ENCODE results near the gene AP1B1.
A peak's percentile ranks its signal among the peaks of the same experiment; 100 is the strongest.

AP1B1 gene

DNA sequence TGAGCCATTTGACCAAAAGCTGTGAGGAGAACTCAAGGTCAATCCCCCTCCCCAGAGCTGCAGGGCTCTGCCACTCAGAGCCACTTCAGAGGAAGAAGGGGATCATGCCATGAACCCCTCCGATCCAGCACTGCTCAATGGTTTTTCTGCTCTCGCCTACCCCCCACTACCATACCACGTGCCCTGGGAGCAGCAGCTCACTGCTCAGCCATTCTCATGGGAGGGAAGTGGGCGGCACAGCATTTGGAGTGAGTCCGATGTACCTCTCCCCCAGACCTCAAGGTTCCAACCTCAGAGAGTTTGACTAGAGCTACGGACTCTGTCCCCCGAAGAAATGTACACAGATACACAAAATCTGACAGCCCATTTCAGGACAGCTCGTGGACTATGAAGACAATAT lies 34.5 kb downstream of the AP1B1 start:
- no peak for DNase-seq (ENCODE audit: extremely low spot score)
- CTCF ChIA-PET: no interaction called here
- POLR2A ChIA-PET: no interaction called here
- TF ChIP-seq ZNF384 (IDR thresholded peaks at IDR 0.05) (no peak), HDGF (IDR thresholded peaks at IDR 0.05; ENCODE audit: borderline replicate concordance) (no peak), FOXA1 (IDR thresholded peaks at IDR 0.05) (no peak), BHLHE40 (IDR thresholded peaks at IDR 0.05; ENCODE audit: borderline replicate concordance) (no peak), SP1 (IDR thresholded peaks at IDR 0.05) (no peak), L3MBTL2 (conservative IDR thresholded peaks at IDR 0.05) (no peak), ARNT (IDR thresholded peaks at IDR 0.05) (no peak), SUZ12 (IDR thresholded peaks at IDR 0.05) (no peak)

DNA sequence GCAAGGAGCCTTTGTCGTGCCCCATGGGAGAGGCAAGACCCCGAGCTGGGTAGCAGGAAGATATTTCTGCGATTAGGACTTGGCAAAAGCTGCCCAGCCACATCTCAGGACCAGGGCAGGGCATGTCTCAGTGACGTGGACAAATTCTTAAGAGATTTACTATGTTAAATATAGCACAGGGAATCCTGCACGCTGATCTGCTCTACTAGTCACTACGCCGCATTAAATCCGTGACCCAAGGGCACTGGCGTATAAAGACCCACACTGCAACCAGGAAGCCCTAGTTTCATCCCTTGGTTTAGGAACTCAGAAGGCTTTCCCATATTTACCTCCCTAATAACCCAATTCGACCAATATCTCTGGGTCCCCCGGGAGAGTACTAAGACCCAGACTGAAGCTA lies 35.1 kb downstream of the AP1B1 start:
- ChIA-PET POLR2A (no interaction called here), CTCF (no interaction called here)
- no peak for DNase-seq (ENCODE audit: extremely low spot score)
- TF ChIP-seq FOXM1 (IDR thresholded peaks at IDR 0.05; ENCODE audit: borderline replicate concordance) (no peak), CTBP1 (IDR thresholded peaks at IDR 0.05; ENCODE audit: borderline replicate concordance) (no peak), TARDBP (IDR thresholded peaks at IDR 0.05) (no peak), FOXK2 (IDR thresholded peaks at IDR 0.05) (no peak), SUZ12 (IDR thresholded peaks at IDR 0.05) (no peak), ZNF384 (IDR thresholded peaks at IDR 0.05) (no peak), LEF1 (IDR thresholded peaks at IDR 0.05; ENCODE audit: borderline replicate concordance) (no peak), SP1 (IDR thresholded peaks at IDR 0.05) (no peak), NFRKB (IDR thresholded peaks at IDR 0.05) (no peak), HDGF (IDR thresholded peaks at IDR 0.05; ENCODE audit: borderline replicate concordance) (no peak), ARNT (IDR thresholded peaks at IDR 0.05) (no peak), FOXA1 (IDR thresholded peaks at IDR 0.05) (no peak), L3MBTL2 (conservative IDR thresholded peaks at IDR 0.05) (no peak), ELF4 (IDR thresholded peaks at IDR 0.05) (no peak)
- TF ChIP-seq, protein P1, sequence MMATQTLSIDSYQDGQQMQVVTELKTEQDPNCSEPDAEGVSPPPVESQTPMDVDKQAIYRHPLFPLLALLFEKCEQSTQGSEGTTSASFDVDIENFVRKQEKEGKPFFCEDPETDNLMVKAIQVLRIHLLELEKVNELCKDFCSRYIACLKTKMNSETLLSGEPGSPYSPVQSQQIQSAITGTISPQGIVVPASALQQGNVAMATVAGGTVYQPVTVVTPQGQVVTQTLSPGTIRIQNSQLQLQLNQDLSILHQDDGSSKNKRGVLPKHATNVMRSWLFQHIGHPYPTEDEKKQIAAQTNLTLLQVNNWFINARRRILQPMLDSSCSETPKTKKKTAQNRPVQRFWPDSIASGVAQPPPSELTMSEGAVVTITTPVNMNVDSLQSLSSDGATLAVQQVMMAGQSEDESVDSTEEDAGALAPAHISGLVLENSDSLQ (IDR thresholded peaks at IDR 0.05): no peak

DNA sequence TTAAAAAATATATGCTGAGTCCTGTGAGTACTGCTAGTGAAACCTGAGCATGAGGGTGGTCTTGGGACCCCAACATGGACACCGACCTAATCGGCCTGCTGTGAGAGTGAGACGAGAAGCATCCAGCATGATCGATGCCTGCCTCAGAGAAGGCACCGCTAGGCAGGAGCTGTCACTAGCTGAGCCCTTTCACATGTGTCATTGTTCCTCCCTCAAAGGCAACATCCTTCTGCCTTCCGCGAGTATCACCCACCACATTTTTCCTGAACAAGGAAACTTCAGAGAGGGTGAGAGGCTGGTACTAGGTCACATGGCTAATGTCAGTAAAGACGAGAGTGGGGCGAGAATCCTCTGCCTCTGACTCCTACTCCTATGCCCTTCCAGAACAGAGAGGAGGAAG lies 35.6 kb downstream of the AP1B1 start:
- ChIA-PET CTCF (no interaction called here), POLR2A (no interaction called here)
- no peak for DNase-seq (ENCODE audit: extremely low spot score)
- TF ChIP-seq HDGF (IDR thresholded peaks at IDR 0.05; ENCODE audit: borderline replicate concordance): no peak
- TF ChIP-seq FOXA1 (IDR thresholded peaks at IDR 0.05): no peak
- TF ChIP-seq LEF1 (IDR thresholded peaks at IDR 0.05; ENCODE audit: borderline replicate concordance): no peak
- TF ChIP-seq ELF4 (IDR thresholded peaks at IDR 0.05): no peak
- TF ChIP-seq TARDBP (IDR thresholded peaks at IDR 0.05): no peak
- TF ChIP-seq BHLHE40 (IDR thresholded peaks at IDR 0.05; ENCODE audit: borderline replicate concordance): no peak
- no peak for TF ChIP-seq ZNF384 (IDR thresholded peaks at IDR 0.05)
- TF ChIP-seq CTBP1 (IDR thresholded peaks at IDR 0.05; ENCODE audit: borderline replicate concordance): no peak

DNA sequence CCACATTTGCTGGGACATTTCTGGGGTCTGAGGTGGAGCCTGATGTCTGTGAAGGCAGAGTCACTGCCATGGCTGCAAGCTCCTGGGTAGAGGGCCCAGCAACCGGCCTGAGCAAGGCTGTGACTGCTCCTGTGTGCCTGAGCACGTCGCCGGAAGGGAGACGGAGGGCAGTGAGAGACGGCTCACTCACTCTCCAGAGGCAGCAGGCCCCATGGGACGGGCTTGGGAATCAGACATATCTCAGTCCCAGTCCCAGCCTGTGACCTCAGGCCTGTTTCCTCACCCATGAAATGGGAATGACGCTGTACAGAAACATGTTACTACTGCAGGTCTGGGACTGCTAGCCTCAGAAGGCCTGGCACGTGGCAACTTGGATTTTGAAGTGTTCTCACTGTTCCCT lies 36.5 kb downstream of the AP1B1 start:
- ChIA-PET POLR2A (no interaction called here), CTCF (no interaction called here)
- TF ChIP-seq ARNT (IDR thresholded peaks at IDR 0.05) (no peak), FOXK2 (IDR thresholded peaks at IDR 0.05) (no peak), NFRKB (IDR thresholded peaks at IDR 0.05) (no peak), FOXM1 (IDR thresholded peaks at IDR 0.05; ENCODE audit: borderline replicate concordance) (no peak), L3MBTL2 (conservative IDR thresholded peaks at IDR 0.05) (no peak), ZNF384 (IDR thresholded peaks at IDR 0.05) (no peak), LEF1 (IDR thresholded peaks at IDR 0.05; ENCODE audit: borderline replicate concordance) (no peak), FOXA1 (IDR thresholded peaks at IDR 0.05) (no peak), BHLHE40 (IDR thresholded peaks at IDR 0.05; ENCODE audit: borderline replicate concordance) (no peak)
- no peak for DNase-seq (ENCODE audit: extremely low spot score)

DNA sequence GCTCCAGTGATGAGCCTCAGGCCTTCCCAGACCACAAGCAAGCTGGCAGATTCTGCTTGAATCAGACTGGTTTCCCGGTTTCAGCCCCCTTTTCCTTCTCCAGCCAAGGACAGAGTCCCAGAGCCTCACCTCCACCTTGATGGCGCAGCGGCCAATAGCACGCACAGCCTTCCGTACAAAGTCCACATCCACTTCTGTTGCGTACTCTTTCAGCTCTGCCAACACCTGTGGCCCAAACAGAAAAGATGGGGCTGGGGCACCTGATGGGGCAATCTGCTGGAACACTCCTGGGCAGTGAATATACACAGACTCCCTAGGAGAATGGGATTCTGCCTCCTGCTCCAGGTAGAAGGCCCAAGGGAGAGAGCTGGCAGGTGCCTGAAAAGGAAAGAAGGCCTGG lies 37.3 kb downstream of the AP1B1 start:
- ChIA-PET POLR2A (no interaction called here), CTCF (interaction anchor here (0.6 kb wide), 1 partner anchor 80 kb away, joined by 3 read pairs; no protein-coding TSS in a partner anchor)
- TF ChIP-seq FOXK2 (IDR thresholded peaks at IDR 0.05) (no peak), BHLHE40 (IDR thresholded peaks at IDR 0.05; ENCODE audit: borderline replicate concordance) (no peak), ARNT (IDR thresholded peaks at IDR 0.05) (no peak), SP1 (IDR thresholded peaks at IDR 0.05) (no peak), NFRKB (IDR thresholded peaks at IDR 0.05) (no peak), LEF1 (IDR thresholded peaks at IDR 0.05; ENCODE audit: borderline replicate concordance) (no peak), FOXM1 (IDR thresholded peaks at IDR 0.05; ENCODE audit: borderline replicate concordance) (no peak), CTBP1 (IDR thresholded peaks at IDR 0.05; ENCODE audit: borderline replicate concordance) (no peak), FOXA1 (IDR thresholded peaks at IDR 0.05) (no peak), TARDBP (IDR thresholded peaks at IDR 0.05) (no peak), L3MBTL2 (conservative IDR thresholded peaks at IDR 0.05) (no peak), SUZ12 (IDR thresholded peaks at IDR 0.05) (no peak), ELF4 (IDR thresholded peaks at IDR 0.05) (no peak), ZNF384 (IDR thresholded peaks at IDR 0.05) (no peak), HDGF (IDR thresholded peaks at IDR 0.05; ENCODE audit: borderline replicate concordance) (no peak)
- TF ChIP-seq, protein P1 (IDR thresholded peaks at IDR 0.05): no peak
- DNase-seq (ENCODE audit: extremely low spot score): no peak

DNA sequence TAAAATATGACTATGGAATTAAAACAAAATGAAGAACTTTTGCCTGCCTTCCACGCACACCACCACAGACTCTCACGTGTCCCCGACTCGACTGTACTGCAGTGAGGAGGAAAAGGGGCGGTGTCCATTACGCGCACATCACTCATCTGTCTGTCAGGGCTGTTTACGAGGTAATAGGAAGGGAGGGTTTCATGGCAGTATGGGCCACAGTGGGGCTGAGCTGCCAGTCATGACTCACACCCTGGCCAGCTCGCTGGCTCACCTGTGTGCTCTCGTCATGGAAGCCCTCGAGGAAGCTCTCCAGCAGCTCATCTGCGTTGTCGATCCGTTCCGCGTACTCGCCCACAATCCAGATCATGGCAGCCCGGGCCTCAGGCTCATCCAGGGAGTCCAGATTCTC lies 39.4 kb downstream of the AP1B1 start:
- ChIA-PET POLR2A (no interaction called here), CTCF (no interaction called here)
- TF ChIP-seq FOXA1 (IDR thresholded peaks at IDR 0.05): no peak
- no peak for TF ChIP-seq CTBP1 (IDR thresholded peaks at IDR 0.05; ENCODE audit: borderline replicate concordance)
- TF ChIP-seq SP1 (IDR thresholded peaks at IDR 0.05): no peak
- TF ChIP-seq, protein P1 (IDR thresholded peaks at IDR 0.05): peak; percentile 69
- TF ChIP-seq NFRKB (IDR thresholded peaks at IDR 0.05): no peak
- no peak for TF ChIP-seq SUZ12 (IDR thresholded peaks at IDR 0.05)
- no peak for DNase-seq (ENCODE audit: extremely low spot score)

DNA sequence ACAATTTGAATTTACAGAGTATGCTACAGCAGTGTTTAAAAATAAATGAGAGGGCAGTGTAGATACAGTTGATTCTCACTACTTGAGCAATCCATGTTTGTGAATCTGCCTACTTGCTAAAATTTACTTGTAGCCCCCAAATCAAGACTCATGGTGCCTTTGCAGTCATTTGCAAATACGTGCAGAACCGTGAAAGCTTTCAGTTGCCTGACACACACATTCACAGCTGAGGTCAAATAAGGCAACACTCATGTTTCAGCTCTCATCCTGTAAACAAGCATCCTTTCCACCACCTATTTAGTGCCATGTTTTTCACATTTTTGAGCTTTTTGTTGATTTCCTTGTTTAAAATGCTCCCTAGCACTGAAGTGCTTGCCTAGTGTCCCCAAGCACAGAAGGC lies 40.3 kb downstream of the AP1B1 start:
- DNase-seq (ENCODE audit: extremely low spot score): no peak
- POLR2A ChIA-PET: no interaction called here

More for the DNA sequence above, 40.3 kb downstream of the AP1B1 start:
- CTCF ChIA-PET: no interaction called here
- no peak for TF ChIP-seq LEF1 (IDR thresholded peaks at IDR 0.05; ENCODE audit: borderline replicate concordance)
- TF ChIP-seq ARNT (IDR thresholded peaks at IDR 0.05): no peak
- TF ChIP-seq BHLHE40 (IDR thresholded peaks at IDR 0.05; ENCODE audit: borderline replicate concordance): no peak
- no peak for TF ChIP-seq NFRKB (IDR thresholded peaks at IDR 0.05)
- no peak for TF ChIP-seq FOXM1 (IDR thresholded peaks at IDR 0.05; ENCODE audit: borderline replicate concordance)
- TF ChIP-seq, protein P1 (IDR thresholded peaks at IDR 0.05): no peak
- TF ChIP-seq ZNF384 (IDR thresholded peaks at IDR 0.05): no peak
- no peak for TF ChIP-seq CTBP1 (IDR thresholded peaks at IDR 0.05; ENCODE audit: borderline replicate concordance)
- no peak for TF ChIP-seq TARDBP (IDR thresholded peaks at IDR 0.05)
- TF ChIP-seq FOXK2 (IDR thresholded peaks at IDR 0.05): no peak
- no peak for TF ChIP-seq SP1 (IDR thresholded peaks at IDR 0.05)
- TF ChIP-seq HDGF (IDR thresholded peaks at IDR 0.05; ENCODE audit: borderline replicate concordance): no peak
- TF ChIP-seq FOXA1 (IDR thresholded peaks at IDR 0.05): no peak
- no peak for TF ChIP-seq L3MBTL2 (conservative IDR thresholded peaks at IDR 0.05)
- TF ChIP-seq ELF4 (IDR thresholded peaks at IDR 0.05): no peak

All from HEK293T (cell line).